HepG2 (cell line): ENCODE data around the gene CBX2. TPM values are rescaled to one million over a fixed set of nuclear protein-coding genes. Genes with fewer than 3 reads are reported as not detected.

Experiments used
- AGO2 ChIP-seq: fragments of 200-400 bp; formaldehyde crosslinking; optimal IDR thresholded peaks from 2 replicates; pipeline ENCODE3; 2017; ENCODE audit warnings: mild to moderate bottlenecking, low read depth, low read length, moderate library complexity
- CHCHD3 ChIP-seq: sonication (generic); formaldehyde crosslinking; IDR thresholded peaks from 2 replicates; pipeline ENCODE4 v1.8.0; 2022; ENCODE audit warnings: mild to moderate bottlenecking, missing genetic modification reagents, moderate library complexity
- HDAC1 ChIP-seq: sonication (generic); formaldehyde crosslinking; IDR thresholded peaks from 2 replicates; pipeline ENCODE4 v1.5.1; 2020; ENCODE audit warnings: mild to moderate bottlenecking, missing genetic modification reagents
- HNRNPL ChIP-seq: fragments of 200-400 bp; formaldehyde crosslinking; IDR thresholded peaks from 2 replicates; pipeline ENCODE4 v1.6.1; 2017; ENCODE audit warnings: mild to moderate bottlenecking, low read depth, low read length
- IKZF4 ChIP-seq: sonication (generic); formaldehyde crosslinking; IDR thresholded peaks from 2 replicates; pipeline ENCODE4 v1.5.1; 2020; ENCODE audit warnings: borderline replicate concordance, mild to moderate bottlenecking, low read depth, missing genetic modification reagents; ENCODE audit errors: not compliant biosample characterization
- KDM4B ChIP-seq: sonication (generic); formaldehyde crosslinking; IDR thresholded peaks from 2 replicates; pipeline ENCODE4 v1.4.0; 2020; ENCODE audit warnings: missing genetic modification reagents
- NFKB2 ChIP-seq: sonication (generic); formaldehyde crosslinking; IDR thresholded peaks from 2 replicates; pipeline ENCODE4 v1.4.0; 2020; ENCODE audit warnings: missing genetic modification reagents, borderline replicate concordance
- NONO ChIP-seq, 2 experiments: fragments of 450-650 bp in 1 of 2; sonication (generic) in 1 of 2; formaldehyde crosslinking in 1 of 2; IDR thresholded peaks in 1 of 2; conservative IDR thresholded peaks in 1 of 2; 2 replicates each; pipeline versions ENCODE4 v1.6.1 to v1.8.0; 2017 to 2022; ENCODE audit warnings: mild to moderate bottlenecking in 1 of 2, missing genetic modification reagents in 1 of 2, moderate library complexity in 1 of 2
- NRL ChIP-seq: sonication (generic); formaldehyde crosslinking; IDR thresholded peaks from 2 replicates; pipeline ENCODE4 v1.5.0; 2020; ENCODE audit warnings: missing genetic modification reagents, mild to moderate bottlenecking, moderate library complexity, borderline replicate concordance
- PLRG1 ChIP-seq: fragments of 450-650 bp; conservative IDR thresholded peaks from 2 replicates; pipeline ENCODE4 v1.6.1; 2016
- REL ChIP-seq: sonication (generic); formaldehyde crosslinking; conservative IDR thresholded peaks from 2 replicates; pipeline ENCODE4 v1.8.0; 2022; ENCODE audit warnings: mild to moderate bottlenecking, missing genetic modification reagents, moderate library complexity
- RELA ChIP-seq: sonication (generic); formaldehyde crosslinking; IDR thresholded peaks from 2 replicates; pipeline ENCODE4 v1.4.0; 2020; ENCODE audit warnings: missing genetic modification reagents
- RFXANK ChIP-seq: IDR thresholded peaks from 2 replicates; pipeline ENCODE4 v1.6.1; 2016
- TRAFD1 ChIP-seq: sonication (generic); formaldehyde crosslinking; IDR thresholded peaks from 2 replicates; pipeline ENCODE4 v1.5.1; 2020; ENCODE audit warnings: missing genetic modification reagents, mild to moderate bottlenecking, borderline replicate concordance
- ZKSCAN5 ChIP-seq: sonication (generic); formaldehyde crosslinking; IDR thresholded peaks from 2 replicates; pipeline ENCODE4 v1.5.1; 2020; ENCODE audit warnings: mild to moderate bottlenecking, missing genetic modification reagents
- ZNF143 ChIP-seq: sonication (generic); formaldehyde crosslinking; IDR thresholded peaks from 2 replicates; pipeline ENCODE4 v1.4.0; 2020; ENCODE audit warnings: missing genetic modification reagents
- ZNF619 ChIP-seq: sonication (generic); formaldehyde crosslinking; IDR thresholded peaks from 2 replicates; pipeline ENCODE4 v1.4.0; 2020; ENCODE audit warnings: mild to moderate bottlenecking, missing genetic modification reagents
- ZNF891 ChIP-seq: sonication (generic); formaldehyde crosslinking; IDR thresholded peaks from 2 replicates; pipeline ENCODE4 v1.5.0; 2020; ENCODE audit warnings: mild to moderate bottlenecking, missing genetic modification reagents
- polyA plus RNA-seq, 8 experiments: library from polyadenylated mRNA; depleted of rRNA in 3 of 8; stranded (reverse) in 7 of 8; unstranded in 1 of 8; fragments of >200 nt; fragmentation: Illumina TruSeq in 4 of 8; extraction: Trizol in 4 of 8; gene quantifications; 2 replicates each; pipeline versions ENCODE4 v1.2.1 to v1.2.3, GENCODE V29; 2011 to 2016; ENCODE audit warnings: low read depth in 4 of 8, missing spikeins in 1 of 8, mixed read lengths in 1 of 8; ENCODE audit not compliant: insufficient read depth in 1 of 8
- total RNA-seq, 5 experiments: library from RNA; depleted of rRNA; stranded (reverse); fragments of >200 nt; fragmentation: Illumina TruSeq; extraction: Trizol; gene quantifications; 2 replicates each; pipeline ENCODE4 v1.2.3, GENCODE V29; 2016; ENCODE audit warnings: low read depth in 1 of 5
- TF ChIP-seq, protein P1 (sequence below): IDR thresholded peaks from 2 replicates; pipeline ENCODE4 v1.4.0; 2020; ENCODE audit warnings: mild to moderate bottlenecking, missing genetic modification reagents
- TF ChIP-seq, protein P2 (sequence below): sonication (generic); formaldehyde crosslinking; IDR thresholded peaks from 2 replicates; pipeline ENCODE4 v1.5.0; 2020; ENCODE audit warnings: mild to moderate bottlenecking, missing genetic modification reagents

Gene CBX2
- total and polyA plus RNA-seq, 2 of the 13 experiments (the other 11 are each of a cell fraction or from before 2014, with no cell fraction given) = 14.5 to 31.1 TPM

DNA sequence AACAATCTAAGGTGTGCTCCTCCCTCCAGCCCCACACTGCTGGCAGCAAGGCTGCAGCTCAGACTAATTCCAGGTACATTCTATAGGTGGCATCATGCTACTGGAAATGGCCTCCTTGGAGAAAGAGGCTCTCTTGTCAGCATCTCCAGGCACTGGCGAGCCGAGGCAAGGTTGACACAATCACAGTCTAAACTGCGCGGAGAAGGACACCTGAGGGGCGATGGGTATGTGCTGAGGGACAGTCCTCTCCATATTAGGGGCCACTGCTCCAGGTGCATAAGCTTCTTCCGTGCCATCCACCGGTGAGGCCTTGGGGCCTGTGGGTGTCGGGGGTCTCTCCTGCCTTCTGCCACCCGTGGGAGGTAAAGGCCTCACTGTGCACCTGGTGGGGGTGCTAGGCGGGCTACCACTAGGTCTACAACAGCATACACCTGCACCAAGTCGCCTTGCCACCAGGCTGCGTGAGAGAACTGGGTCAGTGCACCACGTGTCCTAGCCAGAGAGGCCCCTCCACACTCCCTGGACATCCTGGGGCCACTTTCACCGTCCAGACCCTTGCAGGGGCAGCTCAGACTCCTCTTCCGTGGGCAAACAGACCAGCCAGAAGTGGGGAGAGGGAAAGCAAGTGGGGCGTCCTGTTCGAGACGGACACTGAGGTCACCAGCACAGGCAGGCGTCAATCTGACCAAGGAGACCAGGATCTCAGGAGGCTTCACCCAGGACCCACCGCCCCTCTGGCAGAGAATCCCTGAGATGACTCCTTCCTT, 31.0 kb downstream of the CBX2 start (continued):
- TF ChIP-seq, protein P1, sequence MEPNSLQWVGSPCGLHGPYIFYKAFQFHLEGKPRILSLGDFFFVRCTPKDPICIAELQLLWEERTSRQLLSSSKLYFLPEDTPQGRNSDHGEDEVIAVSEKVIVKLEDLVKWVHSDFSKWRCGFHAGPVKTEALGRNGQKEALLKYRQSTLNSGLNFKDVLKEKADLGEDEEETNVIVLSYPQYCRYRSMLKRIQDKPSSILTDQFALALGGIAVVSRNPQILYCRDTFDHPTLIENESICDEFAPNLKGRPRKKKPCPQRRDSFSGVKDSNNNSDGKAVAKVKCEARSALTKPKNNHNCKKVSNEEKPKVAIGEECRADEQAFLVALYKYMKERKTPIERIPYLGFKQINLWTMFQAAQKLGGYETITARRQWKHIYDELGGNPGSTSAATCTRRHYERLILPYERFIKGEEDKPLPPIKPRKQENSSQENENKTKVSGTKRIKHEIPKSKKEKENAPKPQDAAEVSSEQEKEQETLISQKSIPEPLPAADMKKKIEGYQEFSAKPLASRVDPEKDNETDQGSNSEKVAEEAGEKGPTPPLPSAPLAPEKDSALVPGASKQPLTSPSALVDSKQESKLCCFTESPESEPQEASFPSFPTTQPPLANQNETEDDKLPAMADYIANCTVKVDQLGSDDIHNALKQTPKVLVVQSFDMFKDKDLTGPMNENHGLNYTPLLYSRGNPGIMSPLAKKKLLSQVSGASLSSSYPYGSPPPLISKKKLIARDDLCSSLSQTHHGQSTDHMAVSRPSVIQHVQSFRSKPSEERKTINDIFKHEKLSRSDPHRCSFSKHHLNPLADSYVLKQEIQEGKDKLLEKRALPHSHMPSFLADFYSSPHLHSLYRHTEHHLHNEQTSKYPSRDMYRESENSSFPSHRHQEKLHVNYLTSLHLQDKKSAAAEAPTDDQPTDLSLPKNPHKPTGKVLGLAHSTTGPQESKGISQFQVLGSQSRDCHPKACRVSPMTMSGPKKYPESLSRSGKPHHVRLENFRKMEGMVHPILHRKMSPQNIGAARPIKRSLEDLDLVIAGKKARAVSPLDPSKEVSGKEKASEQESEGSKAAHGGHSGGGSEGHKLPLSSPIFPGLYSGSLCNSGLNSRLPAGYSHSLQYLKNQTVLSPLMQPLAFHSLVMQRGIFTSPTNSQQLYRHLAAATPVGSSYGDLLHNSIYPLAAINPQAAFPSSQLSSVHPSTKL (CRISPR knock-in tag) = peak; percentile 41; the same call in 1 of the 2 replicates
- no peak for TF ChIP-seq NRL
- TF ChIP-seq REL (CRISPR knock-in tag) = no peak
- no peak for TF ChIP-seq ZNF891 (CRISPR knock-in tag)
- no peak for TF ChIP-seq RELA (CRISPR knock-in tag)
- no peak for TF ChIP-seq PLRG1
- no peak for TF ChIP-seq IKZF4
- no peak for TF ChIP-seq ZNF143 (CRISPR knock-in tag)
- TF ChIP-seq AGO2 = no peak
- TF ChIP-seq, protein P2, sequence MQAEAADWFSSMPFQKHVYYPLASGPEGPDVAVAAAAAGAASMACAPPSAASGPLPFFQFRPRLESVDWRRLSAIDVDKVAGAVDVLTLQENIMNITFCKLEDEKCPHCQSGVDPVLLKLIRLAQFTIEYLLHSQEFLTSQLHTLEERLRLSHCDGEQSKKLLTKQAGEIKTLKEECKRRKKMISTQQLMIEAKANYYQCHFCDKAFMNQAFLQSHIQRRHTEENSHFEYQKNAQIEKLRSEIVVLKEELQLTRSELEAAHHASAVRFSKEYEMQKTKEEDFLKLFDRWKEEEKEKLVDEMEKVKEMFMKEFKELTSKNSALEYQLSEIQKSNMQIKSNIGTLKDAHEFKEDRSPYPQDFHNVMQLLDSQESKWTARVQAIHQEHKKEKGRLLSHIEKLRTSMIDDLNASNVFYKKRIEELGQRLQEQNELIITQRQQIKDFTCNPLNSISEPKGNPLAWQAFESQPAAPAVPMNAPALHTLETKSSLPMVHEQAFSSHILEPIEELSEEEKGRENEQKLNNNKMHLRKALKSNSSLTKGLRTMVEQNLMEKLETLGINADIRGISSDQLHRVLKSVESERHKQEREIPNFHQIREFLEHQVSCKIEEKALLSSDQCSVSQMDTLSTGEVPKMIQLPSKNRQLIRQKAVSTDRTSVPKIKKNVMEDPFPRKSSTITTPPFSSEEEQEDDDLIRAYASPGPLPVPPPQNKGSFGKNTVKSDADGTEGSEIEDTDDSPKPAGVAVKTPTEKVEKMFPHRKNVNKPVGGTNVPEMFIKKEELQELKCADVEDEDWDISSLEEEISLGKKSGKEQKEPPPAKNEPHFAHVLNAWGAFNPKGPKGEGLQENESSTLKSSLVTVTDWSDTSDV (CRISPR knock-in tag) = no peak
- no peak; the same call in 1 of the 2 replicates for TF ChIP-seq KDM4B (CRISPR knock-in tag)
- no peak for TF ChIP-seq CHCHD3 (CRISPR knock-in tag)
- TF ChIP-seq RFXANK (CRISPR knock-in tag) = no peak
- TF ChIP-seq HNRNPL = no peak
- TF ChIP-seq ZNF619 (CRISPR knock-in tag) = no peak
- no peak for TF ChIP-seq NONO (IDR thresholded peaks at IDR 0.05)
- TF ChIP-seq NONO (CRISPR knock-in tag; conservative IDR thresholded peaks at IDR 0.05) = no peak
- TF ChIP-seq ZKSCAN5 (CRISPR knock-in tag) = no peak
- no peak for TF ChIP-seq NFKB2 (CRISPR knock-in tag)
- peak; percentile 52; the same call in 1 of the 2 replicates for TF ChIP-seq HDAC1 (CRISPR knock-in tag)
- peak; percentile 24; the same call in 1 of the 2 replicates for TF ChIP-seq TRAFD1 (CRISPR knock-in tag)
